Measurements from ENCODE around the gene PIK3CG. TPM values are rescaled to one million over a fixed set of nuclear protein-coding genes. Genes with fewer than 3 reads are reported as not detected.
"Not testable (repeated sequence)": the region's sequence is repeated elsewhere in the genome, so short reads cannot be mapped to it uniquely, and the experiment has no call there.

PIK3CG gene
- total RNA-seq, 2 donors from 2014 or later, result 24.8 to 25.7 TPM

DNA sequence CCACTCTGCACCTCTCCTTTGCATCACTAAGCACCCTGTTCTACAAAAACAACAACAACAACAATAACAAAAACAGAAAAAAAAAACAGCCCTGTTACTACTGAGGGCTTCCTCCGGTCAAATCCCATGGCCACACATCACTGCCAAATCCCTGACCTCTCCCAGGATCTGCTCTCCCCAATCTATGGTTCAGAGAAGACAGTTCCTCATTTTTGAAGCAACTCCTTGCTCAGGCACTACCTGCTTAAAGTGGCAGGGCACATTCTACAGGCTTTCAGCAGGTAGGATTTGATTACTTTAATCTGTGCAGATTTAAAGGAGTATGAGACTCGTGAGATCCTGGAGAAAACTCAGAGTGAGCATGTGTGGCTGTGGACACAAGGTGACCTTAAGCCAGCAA lies 46.9 kb downstream of the PIK3CG start:
- no peak overlapping the region for H3K4me3 Mint-ChIP-seq
- H3K9me3 ChIP-seq (ENCODE audit: control insufficient read depth, low read length, poor library complexity, severe bottlenecking), result no peaks in the 10 kb centered on the region
- peaks cover 4% of the 10 kb centered on the region for H3K36me3 Mint-ChIP-seq (ENCODE audit: low read depth)
- no peak for ATAC-seq
- no peaks in the 10 kb centered on the region for H3K27me3 Mint-ChIP-seq
- H3K4me1 Mint-ChIP-seq, result peaks cover 3% of the 10 kb centered on the region
- DNase-seq, result no peak
- H3K27ac Mint-ChIP-seq, result peak overlapping the region; percentile 22

DNA sequence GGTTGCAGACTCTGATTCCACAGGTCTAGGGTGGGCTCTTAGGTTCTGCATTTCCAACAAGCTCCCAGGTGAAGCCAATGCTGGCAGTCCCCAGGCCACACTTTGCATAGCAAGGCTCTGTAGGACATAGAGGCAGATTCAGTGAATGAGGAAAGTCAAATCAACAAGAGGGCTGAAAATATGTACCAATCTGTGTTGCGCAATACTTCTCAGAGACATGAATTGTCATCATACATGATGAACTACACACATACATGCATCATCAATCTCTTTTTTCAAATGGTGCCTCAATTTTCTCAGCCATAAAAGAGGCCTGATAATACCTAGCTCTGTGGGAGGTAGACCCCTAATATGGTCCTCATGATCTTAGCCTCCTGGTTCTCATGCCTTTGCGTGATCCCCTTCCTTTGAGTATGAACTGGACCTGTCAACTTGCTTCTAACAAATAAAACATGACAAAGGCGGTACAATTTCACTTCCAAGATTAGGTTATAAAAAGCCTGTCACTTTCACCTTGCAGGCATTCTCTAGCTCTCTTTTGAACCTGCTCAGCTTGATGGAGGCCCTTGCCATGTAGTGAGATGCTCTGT lies 49.0 kb downstream of the PIK3CG start:
- Mint-ChIP-seq H3K27me3 (no peaks in the 10 kb centered on the region), H3K4me3 (no peak overlapping the region), H3K4me1 (peaks cover 3% of the 10 kb centered on the region), H3K36me3 (ENCODE audit: low read depth) (peaks cover 4% of the 10 kb centered on the region), H3K27ac (no peak overlapping the region)
- H3K9me3 ChIP-seq (ENCODE audit: control insufficient read depth, low read length, poor library complexity, severe bottlenecking), result no peaks in the 10 kb centered on the region
- DNase-seq (no peak), ATAC-seq (no peak)

DNA sequence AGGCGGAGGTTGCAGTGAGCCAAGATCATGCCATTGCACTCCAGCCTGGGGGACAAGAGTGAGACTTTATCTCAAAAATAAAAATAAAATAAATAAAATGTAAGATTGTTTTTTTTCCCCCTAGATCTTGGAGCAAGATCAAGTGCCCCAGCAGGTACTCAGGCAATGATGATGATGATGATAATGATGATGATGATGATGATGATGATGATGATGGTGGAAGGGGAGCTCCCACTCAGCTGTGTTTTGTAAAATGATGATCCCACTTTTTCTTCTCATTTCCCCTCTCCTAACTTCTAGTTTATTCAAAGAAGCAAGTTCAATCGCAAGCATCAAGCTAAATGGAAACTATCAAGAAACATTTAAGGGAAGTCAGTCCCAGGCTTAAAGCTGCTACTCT lies 50.3 kb downstream of the PIK3CG start:
- Mint-ChIP-seq H3K36me3 (ENCODE audit: low read depth) (peaks cover 4% of the 10 kb centered on the region), H3K27ac (no peak overlapping the region), H3K4me3 (no peak overlapping the region), H3K4me1 (peaks cover 3% of the 10 kb centered on the region), H3K27me3 (no peaks in the 10 kb centered on the region)
- ATAC-seq (no peak), DNase-seq (no peak)
- no peaks in the 10 kb centered on the region for H3K9me3 ChIP-seq (ENCODE audit: control insufficient read depth, low read length, poor library complexity, severe bottlenecking)

DNA sequence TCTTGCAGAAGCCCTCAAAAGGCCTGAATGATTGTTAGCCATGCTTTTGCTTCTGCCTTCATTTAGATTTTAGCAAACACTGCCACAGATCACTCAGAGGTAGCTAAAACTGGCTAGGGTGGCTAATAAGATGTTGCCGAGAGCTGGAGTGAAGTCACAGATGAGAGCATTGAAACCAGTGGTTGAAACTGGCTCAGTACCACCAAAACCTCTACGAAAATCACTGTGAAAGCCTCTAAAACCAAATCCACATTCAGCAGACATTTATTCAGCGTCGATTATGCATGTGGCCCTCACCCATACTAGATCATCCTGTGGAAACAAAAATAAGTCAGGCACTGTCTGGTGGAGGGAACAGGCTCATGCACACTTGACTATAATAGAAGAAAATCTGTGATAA lies 50.8 kb downstream of the PIK3CG start:
- Mint-ChIP-seq H3K4me1 (peaks cover 3% of the 10 kb centered on the region), H3K4me3 (no peak overlapping the region), H3K36me3 (ENCODE audit: low read depth) (peaks cover 4% of the 10 kb centered on the region), H3K27me3 (no peaks in the 10 kb centered on the region), H3K27ac (no peak overlapping the region)
- H3K9me3 ChIP-seq (ENCODE audit: control insufficient read depth, low read length, poor library complexity, severe bottlenecking), result no peaks in the 10 kb centered on the region
- ATAC-seq, result no peak
- no peak for DNase-seq

GRCh38 chr7:106916679-106917078 lies 51.6 kb downstream of the PIK3CG start:
- H3K27ac Mint-ChIP-seq, result no peak overlapping the region
- no peaks in the 10 kb centered on the region for H3K9me3 ChIP-seq (ENCODE audit: control insufficient read depth, low read length, poor library complexity, severe bottlenecking)

GRCh38 chr7:106918991-106919390 lies 53.9 kb downstream of the PIK3CG start:
- no peak for ATAC-seq
- H3K27ac Mint-ChIP-seq, result no peak overlapping the region
- no peak for DNase-seq

More at GRCh38 chr7:106916679-106917078, 51.6 kb downstream of the PIK3CG start:
- DNase-seq (no peak), ATAC-seq (no peak)
- Mint-ChIP-seq H3K4me3 (no peak overlapping the region), H3K27me3 (no peaks in the 10 kb centered on the region), H3K36me3 (ENCODE audit: low read depth) (peaks cover 4% of the 10 kb centered on the region), H3K4me1 (peaks cover 3% of the 10 kb centered on the region)

DNA sequence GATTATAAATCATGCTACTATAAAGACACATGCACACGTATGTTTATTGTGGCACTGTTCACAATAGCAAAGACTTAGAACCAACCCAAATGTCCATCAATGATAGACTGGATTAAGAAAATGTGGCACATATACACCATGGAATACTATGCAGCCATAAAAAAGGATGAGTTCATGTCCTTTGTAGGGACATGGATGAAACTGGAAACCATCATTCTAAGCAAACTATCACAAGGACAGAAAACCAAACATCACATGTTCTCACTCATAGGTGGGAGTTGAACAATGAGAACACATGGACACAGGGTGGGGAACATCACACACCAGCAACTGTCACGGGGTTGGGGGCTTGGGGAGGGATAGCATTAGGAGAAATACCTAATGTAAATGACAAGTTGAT lies 59.4 kb downstream of the PIK3CG start:
- not testable (repeated sequence) for H3K27ac Mint-ChIP-seq; DNase-seq; H3K4me1 Mint-ChIP-seq; H3K9me3 ChIP-seq (ENCODE audit: control insufficient read depth, low read length, poor library complexity, severe bottlenecking); ATAC-seq; H3K36me3 Mint-ChIP-seq (ENCODE audit: low read depth); H3K4me3 Mint-ChIP-seq; H3K27me3 Mint-ChIP-seq

More at GRCh38 chr7:106918991-106919390, 53.9 kb downstream of the PIK3CG start:
- Mint-ChIP-seq H3K4me3 (no peak overlapping the region), H3K27me3 (no peaks in the 10 kb centered on the region), H3K4me1 (no peaks in the 10 kb centered on the region), H3K36me3 (ENCODE audit: low read depth) (peaks cover 4% of the 10 kb centered on the region)
- H3K9me3 ChIP-seq (ENCODE audit: control insufficient read depth, low read length, poor library complexity, severe bottlenecking), result no peaks in the 10 kb centered on the region

DNA sequence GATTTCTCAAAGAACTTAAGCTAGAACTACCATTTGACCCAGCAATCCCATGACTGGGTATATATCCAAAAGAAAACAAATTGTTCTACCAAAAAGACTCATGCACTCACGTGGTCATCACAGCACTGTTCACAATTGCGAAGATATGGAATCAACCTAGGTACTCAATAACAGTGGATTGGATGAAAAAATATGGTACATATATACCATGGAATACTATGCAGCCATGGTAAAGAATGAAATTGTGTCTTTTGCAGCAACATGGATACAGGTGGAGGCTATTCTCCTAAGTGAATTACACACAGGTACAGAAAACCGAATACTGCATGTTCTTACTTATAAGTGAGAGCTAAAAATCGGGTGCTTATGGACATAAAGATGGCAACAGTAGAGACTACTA lies 61.8 kb downstream of the PIK3CG start:
- ATAC-seq (no peak), DNase-seq (no peak)
- H3K4me1 Mint-ChIP-seq, result no peaks in the 10 kb centered on the region
- no peak overlapping the region for H3K4me3 Mint-ChIP-seq
- no peaks in the 10 kb centered on the region for H3K36me3 Mint-ChIP-seq (ENCODE audit: low read depth)
- no peaks in the 10 kb centered on the region for H3K27me3 Mint-ChIP-seq
- no peaks in the 10 kb centered on the region for H3K9me3 ChIP-seq (ENCODE audit: control insufficient read depth, low read length, poor library complexity, severe bottlenecking)
- no peak overlapping the region for H3K27ac Mint-ChIP-seq

GRCh38 chr7:106927536-106927935 lies 62.5 kb downstream of the PIK3CG start:
- ATAC-seq (no peak), DNase-seq (no peak)
- no peaks in the 10 kb centered on the region for H3K27me3 Mint-ChIP-seq
- H3K9me3 ChIP-seq (ENCODE audit: control insufficient read depth, low read length, poor library complexity, severe bottlenecking), result no peaks in the 10 kb centered on the region
- H3K27ac Mint-ChIP-seq, result no peak overlapping the region
- no peaks in the 10 kb centered on the region for H3K4me1 Mint-ChIP-seq
- no peak overlapping the region for H3K4me3 Mint-ChIP-seq
- H3K36me3 Mint-ChIP-seq (ENCODE audit: low read depth), result no peaks in the 10 kb centered on the region

- H3K27ac Mint-ChIP-seq; DNase-seq; H3K27me3 Mint-ChIP-seq; H3K9me3 ChIP-seq (ENCODE audit: control insufficient read depth, low read length, poor library complexity, severe bottlenecking); H3K36me3 Mint-ChIP-seq (ENCODE audit: low read depth); H3K4me3 Mint-ChIP-seq; ATAC-seq; H3K4me1 Mint-ChIP-seq: not testable (repeated sequence)
These were observed 64.5 kb downstream of the PIK3CG start for GRCh38 chr7:106929616-106930015.

GRCh38 chr7:106936236-106936635 lies 71.2 kb downstream of the PIK3CG start:
- Mint-ChIP-seq H3K36me3 (ENCODE audit: low read depth) (no peaks in the 10 kb centered on the region), H3K27ac (no peak overlapping the region), H3K4me1 (no peaks in the 10 kb centered on the region), H3K27me3 (no peaks in the 10 kb centered on the region), H3K4me3 (no peak overlapping the region)
- no peak for ATAC-seq
- no peak for DNase-seq
- H3K9me3 ChIP-seq (ENCODE audit: control insufficient read depth, low read length, poor library complexity, severe bottlenecking), result no peaks in the 10 kb centered on the region

- not testable (repeated sequence) for H3K4me3 Mint-ChIP-seq; ATAC-seq; H3K27ac Mint-ChIP-seq; H3K9me3 ChIP-seq (ENCODE audit: control insufficient read depth, low read length, poor library complexity, severe bottlenecking); H3K27me3 Mint-ChIP-seq; DNase-seq; H3K36me3 Mint-ChIP-seq (ENCODE audit: low read depth); H3K4me1 Mint-ChIP-seq
These were observed 73.0 kb downstream of the PIK3CG start for GRCh38 chr7:106938122-106938521.

DNA sequence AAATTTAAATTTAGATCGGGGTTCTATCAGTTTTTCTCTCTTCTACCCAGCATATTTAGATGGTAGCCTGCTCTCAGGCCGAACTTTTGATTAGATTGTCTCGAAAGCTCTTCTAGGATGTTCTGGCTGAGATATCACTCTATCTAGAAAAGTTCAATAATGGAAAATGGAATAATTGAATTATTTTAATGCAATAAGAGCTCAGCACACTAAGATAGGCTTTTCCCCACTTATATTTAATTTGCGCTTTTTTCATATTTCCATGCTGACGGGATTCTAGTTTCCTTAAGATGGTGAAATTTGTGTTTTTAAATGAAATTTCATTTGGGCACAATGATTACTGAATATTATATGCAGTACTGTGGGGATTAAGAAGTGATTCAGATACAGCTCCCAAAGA lies 73.7 kb downstream of the PIK3CG start:
- DNase-seq, result no peak
- H3K27me3 Mint-ChIP-seq, result no peaks in the 10 kb centered on the region
- H3K4me1 Mint-ChIP-seq, result no peaks in the 10 kb centered on the region
- no peaks in the 10 kb centered on the region for H3K36me3 Mint-ChIP-seq (ENCODE audit: low read depth)
- ATAC-seq, result no peak
- no peak overlapping the region for H3K4me3 Mint-ChIP-seq
- no peaks in the 10 kb centered on the region for H3K9me3 ChIP-seq (ENCODE audit: control insufficient read depth, low read length, poor library complexity, severe bottlenecking)
- H3K27ac Mint-ChIP-seq, result no peak overlapping the region

DNA sequence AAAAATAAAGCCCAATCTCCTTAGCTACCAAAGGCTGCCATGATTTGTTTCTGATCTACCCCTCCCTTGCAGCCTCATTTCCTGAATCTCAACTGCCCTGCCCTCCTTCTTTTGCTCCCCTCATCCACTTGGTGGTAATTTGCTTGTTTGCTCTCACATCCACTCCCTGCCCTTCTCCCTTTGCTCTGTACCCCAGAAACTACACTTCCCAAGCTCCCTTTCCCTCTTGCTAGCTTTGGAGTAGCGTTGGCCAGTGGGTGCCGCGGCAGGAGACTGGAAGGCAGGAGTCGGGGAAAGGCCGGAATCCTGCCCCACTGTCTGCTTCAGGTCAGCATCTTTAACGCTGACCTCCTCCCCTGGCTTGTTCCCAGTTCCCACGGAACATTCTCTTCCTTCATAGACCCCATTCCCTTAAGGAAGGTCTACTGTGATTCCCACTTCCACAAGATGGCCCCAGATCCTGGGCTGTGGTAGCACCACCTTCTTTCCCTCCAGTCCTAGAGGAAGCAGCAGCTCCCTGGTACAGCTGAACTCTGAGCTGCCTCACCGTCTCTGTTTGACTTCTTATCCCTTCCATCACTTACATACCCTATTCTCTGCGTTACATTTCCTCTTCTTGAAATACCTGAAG lies 79.1 kb downstream of the PIK3CG start:
- Mint-ChIP-seq H3K36me3 (ENCODE audit: low read depth) (peaks cover 11% of the 10 kb centered on the region), H3K27ac (no peak overlapping the region), H3K4me1 (peaks cover 2% of the 10 kb centered on the region), H3K27me3 (peaks cover 25% of the 10 kb centered on the region), H3K4me3 (no peak overlapping the region)
- DNase-seq (no peak), ATAC-seq (no peak)
- no peaks in the 10 kb centered on the region for H3K9me3 ChIP-seq (ENCODE audit: control insufficient read depth, low read length, poor library complexity, severe bottlenecking)

Measured in T-helper 17 cell (primary cell).